Prostate gland (tissue), 2 donors: Measurements from ENCODE around the gene GLIPR2.

ENCODE experiments used
- POLR2AphosphoS5 ChIP-seq: sonication (generic); formaldehyde crosslinking; IDR thresholded peaks from one replicate; pipeline ENCODE4 v1.6.1; 2017; ENCODE audit warnings: antibody characterized with exemption
- TF ChIP-seq, protein P1 (sequence below), 4 experiments: fragments of 200-600 bp in 2 of 4; fragments of 450-650 bp in 2 of 4; sonication (generic) in 2 of 4; IDR thresholded peaks; 1 replicate in 3 of 4; 2 replicates in 1 of 4; pipeline ENCODE4 v1.5.1; 2016 to 2019; ENCODE audit warnings: antibody characterized with exemption in 4 of 4, mild to moderate bottlenecking in 2 of 4, moderate library complexity in 2 of 4

DNA sequence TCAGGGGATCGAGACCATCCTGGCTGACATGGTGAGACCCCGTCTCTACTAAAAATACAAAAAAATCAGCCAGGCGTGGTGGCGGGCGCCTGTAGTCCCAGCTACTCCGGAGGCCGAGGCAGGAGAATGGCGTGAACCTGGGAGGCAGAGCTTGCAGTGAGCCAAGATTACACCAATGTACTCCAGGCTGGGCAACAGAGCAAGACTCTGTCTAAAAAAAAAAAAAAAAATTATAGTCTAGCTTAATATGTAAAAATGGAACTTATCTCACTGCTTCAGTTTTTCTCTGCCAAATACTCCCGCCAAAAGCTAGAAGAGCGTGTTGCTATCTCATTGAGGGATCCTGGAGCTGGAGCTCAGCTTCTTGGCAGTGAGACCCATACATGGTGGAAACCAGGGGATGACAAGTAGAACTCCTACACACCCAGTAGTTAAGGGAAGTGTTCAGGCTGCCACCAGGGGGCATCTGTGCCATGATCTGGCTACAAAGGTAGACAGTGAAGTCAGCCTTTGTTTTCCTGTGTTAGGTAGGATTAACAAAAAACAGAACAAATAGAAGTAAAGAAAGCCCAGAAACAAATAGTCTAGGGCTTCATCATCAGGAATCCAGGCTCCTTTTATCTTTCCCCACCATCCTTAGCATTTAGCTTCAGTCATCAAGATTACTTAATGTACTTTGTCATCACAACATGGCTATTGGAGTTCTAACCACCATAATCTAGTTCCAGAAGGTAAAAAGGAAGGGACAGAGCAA is 33.6 kb upstream of the GLIPR2 start:
- TF ChIP-seq, protein P1, sequence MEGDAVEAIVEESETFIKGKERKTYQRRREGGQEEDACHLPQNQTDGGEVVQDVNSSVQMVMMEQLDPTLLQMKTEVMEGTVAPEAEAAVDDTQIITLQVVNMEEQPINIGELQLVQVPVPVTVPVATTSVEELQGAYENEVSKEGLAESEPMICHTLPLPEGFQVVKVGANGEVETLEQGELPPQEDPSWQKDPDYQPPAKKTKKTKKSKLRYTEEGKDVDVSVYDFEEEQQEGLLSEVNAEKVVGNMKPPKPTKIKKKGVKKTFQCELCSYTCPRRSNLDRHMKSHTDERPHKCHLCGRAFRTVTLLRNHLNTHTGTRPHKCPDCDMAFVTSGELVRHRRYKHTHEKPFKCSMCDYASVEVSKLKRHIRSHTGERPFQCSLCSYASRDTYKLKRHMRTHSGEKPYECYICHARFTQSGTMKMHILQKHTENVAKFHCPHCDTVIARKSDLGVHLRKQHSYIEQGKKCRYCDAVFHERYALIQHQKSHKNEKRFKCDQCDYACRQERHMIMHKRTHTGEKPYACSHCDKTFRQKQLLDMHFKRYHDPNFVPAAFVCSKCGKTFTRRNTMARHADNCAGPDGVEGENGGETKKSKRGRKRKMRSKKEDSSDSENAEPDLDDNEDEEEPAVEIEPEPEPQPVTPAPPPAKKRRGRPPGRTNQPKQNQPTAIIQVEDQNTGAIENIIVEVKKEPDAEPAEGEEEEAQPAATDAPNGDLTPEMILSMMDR (IDR thresholded peaks at IDR 0.05): peak in 3 of 4 experiments; percentile 69 to 78 (median 71)
- TF ChIP-seq POLR2AphosphoS5: no peak
